ENCODE data around the gene MAP3K7.

- TF ChIP-seq EZH2phosphoT487 (IDR thresholded peaks at IDR 0.05) (no peak), CTCF (IDR thresholded peaks at IDR 0.05) (peak; percentile 1)
Measured at GRCh38 chr6:90610751-90611542, 24.1 kb upstream of the MAP3K7 start.

Measured in neural progenitor cell (in vitro differentiated cells).